ENCODE measurements around the gene TNNT3. TPM values are rescaled to one million over a fixed set of nuclear protein-coding genes. Genes with fewer than 3 reads are reported as not detected.

TNNT3 gene
- total RNA-seq, 1 donor from 2014 or later = 10.1 TPM

DNA sequence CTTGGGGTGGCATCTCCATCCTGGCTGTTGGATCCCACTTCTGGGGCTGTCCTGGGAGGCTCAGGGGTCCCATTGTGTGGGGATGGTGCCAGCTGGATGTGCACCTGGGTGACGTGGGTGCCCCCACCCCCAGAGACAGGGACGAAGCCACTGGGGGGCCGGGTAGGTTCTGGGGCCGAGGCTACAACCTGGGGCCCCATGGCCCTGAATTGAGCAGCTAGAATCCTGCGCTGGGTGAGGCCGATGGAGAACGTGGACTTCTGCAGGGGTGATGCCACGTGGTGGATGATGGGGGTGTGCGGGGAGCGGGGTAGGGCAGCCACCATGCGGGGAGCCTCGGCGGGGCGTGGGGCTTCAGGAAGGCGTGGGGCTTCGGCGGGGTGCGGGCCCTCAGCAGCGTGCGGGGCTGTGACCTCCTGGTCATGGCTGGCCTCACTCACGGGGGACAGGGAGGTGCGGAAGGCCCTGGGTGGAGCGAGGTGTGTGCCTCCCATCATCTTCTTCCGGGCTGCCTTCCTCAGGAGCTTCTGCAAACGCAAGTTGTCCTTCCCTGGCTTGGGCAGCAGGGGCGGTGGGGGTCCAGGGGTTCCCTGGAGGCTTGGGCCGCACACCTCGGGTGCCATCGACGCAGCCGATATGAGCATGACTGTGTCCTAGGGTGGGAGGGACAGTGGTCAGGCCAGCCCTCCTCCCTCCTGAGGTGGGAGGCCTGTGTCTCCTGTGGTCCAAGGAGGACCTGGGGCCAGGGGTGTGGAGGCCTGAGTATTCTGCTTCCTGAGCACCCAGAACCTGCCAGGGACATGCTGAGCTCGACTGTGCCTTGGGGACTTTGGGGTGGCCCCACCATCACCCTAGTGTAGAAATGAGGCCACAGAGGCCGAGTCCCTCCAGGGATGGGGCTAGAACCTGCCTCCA is 29.3 kb upstream of the TNNT3 start:
- H3K36me3 ChIP-seq = peaks cover 10 to 22% of the 10 kb centered on the region in 2 donors
- H3K4me3 ChIP-seq = no peak overlapping the region
- DNase-seq (ENCODE audit: low spot score in 2 of 2) = no peak
- no peaks in the 10 kb centered on the region for H3K9me3 ChIP-seq
- TF ChIP-seq CTCF (IDR thresholded peaks at IDR 0.05) = no peak
- H3K27me3 ChIP-seq = no peaks in the 10 kb centered on the region
- peak overlapping the region in 1 of 2 donors; percentile 12 for H3K27ac ChIP-seq
- no peaks in the 10 kb centered on the region for H3K4me1 ChIP-seq
- intact Hi-C loops (cut with DNase I) = loop anchor here (10.0 kb wide), 1 partner anchor 55 kb away; the partner anchor contains the start of gene MRPL23

- Histone ChIP-seq H3K27me3 (no peaks in the 10 kb centered on the region), H3K36me3 (peaks cover under 1 to 13% of the 10 kb centered on the region in 2 donors), H3K27ac (no peak overlapping the region), H3K4me1 (no peaks in the 10 kb centered on the region), H3K9me3 (no peaks in the 10 kb centered on the region), H3K4me3 (no peak overlapping the region)
- intact Hi-C loops (cut with DNase I) = loop anchor here (10.0 kb wide), 1 partner anchor 54 kb away; the partner anchor contains the start of gene MRPL23
- no peak for DNase-seq (ENCODE audit: low spot score in 2 of 2)
- TF ChIP-seq CTCF (IDR thresholded peaks at IDR 0.05) = no peak
These were observed 28.4 kb upstream of the TNNT3 start for GRCh38 chr11:1890856-1891830.

DNA sequence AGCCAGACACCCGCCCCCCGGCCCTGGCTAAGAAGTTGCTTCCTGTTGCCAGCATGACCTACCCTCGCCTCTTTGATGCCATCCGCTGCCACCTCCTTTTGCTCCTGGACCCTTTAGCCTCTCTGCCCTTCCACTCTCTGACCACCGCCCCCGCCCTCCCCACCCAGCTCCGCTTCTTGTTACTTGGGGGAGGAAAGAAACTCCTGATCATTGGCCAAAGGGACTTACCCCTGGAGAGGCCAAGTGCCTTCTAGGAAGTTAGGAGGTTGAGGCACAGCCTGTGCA is 27.7 kb upstream of the TNNT3 start, which contains the start of gene PRR33:
Gene PRR33 (minus strand): TSS at position 65 of the 285 bp plus-strand sequence. CDS start 1,311 bp downstream, outside the sequence.
- intact Hi-C loops (cut with DNase I) = loop anchor here (10.0 kb wide), 1 partner anchor 53 kb away; the partner anchor contains the start of gene MRPL23
- H3K27ac ChIP-seq = no peak within 1 kb of the TSS
- no peaks in the 10 kb centered on the region for H3K27me3 ChIP-seq

GRCh38 chr11:1892116-1892515 is 27.4 kb upstream of the TNNT3 start:
- no peaks in the 10 kb centered on the region for H3K4me1 ChIP-seq
- no peak overlapping the region for H3K27ac ChIP-seq
- intact Hi-C loops (cut with DNase I) = loop anchor here (10.0 kb wide), 1 partner anchor 53 kb away; the partner anchor contains the start of gene MRPL23
- no peaks in the 10 kb centered on the region for H3K27me3 ChIP-seq
- no peak for TF ChIP-seq CTCF (IDR thresholded peaks at IDR 0.05)
- H3K4me3 ChIP-seq = no peak overlapping the region
- peaks cover 0 to 13% of the 10 kb centered on the region in 2 donors for H3K36me3 ChIP-seq
- no peak for DNase-seq (ENCODE audit: low spot score in 2 of 2)
- H3K9me3 ChIP-seq = no peaks in the 10 kb centered on the region

More for the DNA sequence above, 27.7 kb upstream of the TNNT3 start, which contains the start of gene PRR33:
- Histone ChIP-seq H3K4me3 (no peak within 1 kb of the TSS), H3K36me3 (peaks cover 0 to 13% of the 10 kb centered on the region in 2 donors), H3K9me3 (no peaks in the 10 kb centered on the region), H3K4me1 (no peaks in the 10 kb centered on the region)
- DNase-seq (ENCODE audit: low spot score in 2 of 2) = no peak
- TF ChIP-seq CTCF (IDR thresholded peaks at IDR 0.05) = no peak

GRCh38 chr11:1892558-1892957 is 26.9 kb upstream of the TNNT3 start:
- peaks cover 0 to 10% of the 10 kb centered on the region in 2 donors for H3K36me3 ChIP-seq
- intact Hi-C loops (cut with DNase I) = loop anchor here (10.0 kb wide), 1 partner anchor 52 kb away; the partner anchor contains the start of gene MRPL23

More at GRCh38 chr11:1892558-1892957, 26.9 kb upstream of the TNNT3 start:
- Histone ChIP-seq H3K9me3 (no peaks in the 10 kb centered on the region), H3K27me3 (no peaks in the 10 kb centered on the region), H3K4me1 (no peaks in the 10 kb centered on the region), H3K4me3 (no peak overlapping the region), H3K27ac (no peak overlapping the region)
- DNase-seq (ENCODE audit: low spot score in 2 of 2) = no peak
- no peak for TF ChIP-seq CTCF (IDR thresholded peaks at IDR 0.05)
